Subcutaneous abdominal adipose tissue (tissue), 5 donors: ENCODE measurements around the gene AHI1.

Experiments used
- H3K27ac ChIP-seq: one replicate; pipeline ENCODE4 v1.7.0; 2013; ENCODE audit warnings: low read depth, mild to moderate bottlenecking, inconsistent platforms, low read length, moderate library complexity
- H3K27me3 ChIP-seq, 5 donors: one replicate each; pipeline ENCODE4 v1.7.0; 2013; ENCODE audit warnings: low read length in 5 of 5, inconsistent platforms in 1 of 5; ENCODE audit not compliant: control insufficient read depth in 5 of 5, insufficient read depth in 4 of 5
- H3K36me3 ChIP-seq, 5 donors: one replicate each; pipeline ENCODE4 v1.7.0; 2013; ENCODE audit warnings: low read length in 5 of 5; ENCODE audit not compliant: control insufficient read depth in 5 of 5, insufficient read depth in 5 of 5
- H3K4me1 ChIP-seq, 5 donors: one replicate each; pipeline ENCODE4 v1.7.0; 2013; ENCODE audit warnings: low read length in 5 of 5, mild to moderate bottlenecking in 3 of 5, moderate library complexity in 1 of 5; ENCODE audit not compliant: control insufficient read depth in 5 of 5, insufficient read depth in 5 of 5
- H3K4me3 ChIP-seq, 5 donors: one replicate each; pipeline ENCODE4 v1.7.0; 2013; ENCODE audit warnings: low read length in 5 of 5, low read depth in 1 of 5
- H3K9ac ChIP-seq, 5 donors: one replicate each; pipeline ENCODE4 v1.7.0; 2013; ENCODE audit warnings: low read length in 5 of 5, mild to moderate bottlenecking in 4 of 5, moderate library complexity in 3 of 5
- H3K9me3 ChIP-seq, 5 donors: one replicate each; pipeline ENCODE4 v1.7.0; 2013; ENCODE audit warnings: low read length in 5 of 5; ENCODE audit not compliant: control insufficient read depth in 5 of 5
- donor health status: healthy.
- donor health status: healthy.
- donor health status: healthy.
- donor health status: healthy.
- donor health status: healthy.

The AHI1 gene

DNA sequence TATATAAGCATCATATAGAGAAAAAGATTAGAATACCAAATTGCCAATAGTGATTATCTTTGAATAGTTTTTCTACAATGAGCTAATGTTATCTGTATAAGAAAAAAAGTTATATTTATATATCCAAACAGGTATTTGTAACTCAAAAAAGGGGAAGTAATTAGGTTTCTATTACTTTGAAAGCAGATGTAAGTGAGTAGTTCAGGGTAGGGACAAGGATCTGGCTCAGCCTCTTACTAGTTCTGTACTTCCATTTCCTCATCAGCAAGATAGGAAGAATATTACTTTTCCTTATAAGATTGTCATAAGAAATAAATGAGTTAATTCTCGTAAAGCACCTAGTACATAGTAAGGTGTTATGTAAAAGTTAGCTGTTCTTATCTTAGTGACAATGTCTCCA is 32.2 kb downstream of the AHI1 start:
- H3K4me1 ChIP-seq, result no peaks in the 10 kb centered on the region
- no peak overlapping the region for H3K9ac ChIP-seq
- no peak overlapping the region for H3K27ac ChIP-seq
- peaks cover 14 to 34% (median 19%) of the 10 kb centered on the region in 5 donors for H3K36me3 ChIP-seq
- no peaks in the 10 kb centered on the region for H3K9me3 ChIP-seq
- no peaks in the 10 kb centered on the region for H3K27me3 ChIP-seq
- H3K4me3 ChIP-seq, result no peak overlapping the region

- Histone ChIP-seq H3K36me3 (peaks cover 14 to 34% (median 19%) of the 10 kb centered on the region in 5 donors), H3K9ac (no peak overlapping the region), H3K4me3 (no peak overlapping the region), H3K4me1 (no peaks in the 10 kb centered on the region), H3K9me3 (no peaks in the 10 kb centered on the region), H3K27ac (no peak overlapping the region), H3K27me3 (no peaks in the 10 kb centered on the region)
Measured at GRCh38 chr6:135464634-135465033, 32.9 kb downstream of the AHI1 start.

DNA sequence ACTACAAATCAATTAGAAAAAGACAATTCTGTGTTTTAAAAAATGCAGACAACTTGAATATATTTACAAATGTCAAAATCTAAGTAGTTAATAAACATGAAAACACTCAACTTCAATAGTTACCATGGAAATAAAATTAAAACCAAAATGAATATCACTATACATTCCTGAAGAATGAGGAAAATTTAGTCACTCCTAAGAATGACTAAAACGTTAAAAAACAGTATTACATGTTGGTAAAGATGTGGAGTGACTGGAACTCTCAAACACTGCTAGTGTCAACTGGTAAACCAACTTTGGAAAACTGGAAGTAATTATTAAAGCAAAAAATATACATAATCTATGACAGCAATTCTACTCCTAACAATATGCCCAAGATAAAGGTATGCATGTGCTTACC is 36.3 kb downstream of the AHI1 start:
- Histone ChIP-seq H3K27me3 (no peaks in the 10 kb centered on the region), H3K4me1 (peaks cover 0 to 6% (median 0%) of the 10 kb centered on the region in 5 donors), H3K9ac (no peak overlapping the region), H3K36me3 (peaks cover 14 to 30% (median 19%) of the 10 kb centered on the region in 5 donors), H3K27ac (no peak overlapping the region), H3K4me3 (no peak overlapping the region), H3K9me3 (no peaks in the 10 kb centered on the region)

DNA sequence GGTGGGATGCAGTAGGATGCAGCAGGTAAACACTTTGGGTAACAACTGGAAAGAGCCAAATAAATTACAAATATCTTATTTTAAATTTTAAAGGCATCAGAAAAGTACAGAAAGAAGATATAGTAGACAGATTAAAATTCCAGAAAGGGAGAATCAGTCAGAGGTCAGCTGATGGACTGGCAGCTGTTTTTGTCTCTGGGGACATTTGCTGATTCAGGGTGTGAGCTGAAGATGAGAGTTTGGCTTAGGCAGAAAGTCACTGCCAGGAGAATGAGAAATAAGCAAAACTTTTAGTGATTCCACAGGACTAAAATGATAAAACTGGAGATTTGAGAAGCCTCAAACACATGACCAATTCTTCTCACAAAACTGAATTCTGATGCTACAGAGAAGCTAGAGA is 39.5 kb downstream of the AHI1 start:
- no peaks in the 10 kb centered on the region for H3K27me3 ChIP-seq
- peak overlapping the region in 1 of 5 donors; percentile 10 for H3K9ac ChIP-seq
- H3K36me3 ChIP-seq, result peaks cover 0 to 20% (median 5%) of the 10 kb centered on the region in 5 donors
- H3K4me1 ChIP-seq, result peaks cover 0 to 6% (median 0%) of the 10 kb centered on the region in 5 donors
- peak overlapping the region; percentile 9 for H3K27ac ChIP-seq
- no peak overlapping the region for H3K4me3 ChIP-seq
- H3K9me3 ChIP-seq, result no peaks in the 10 kb centered on the region

GRCh38 chr6:135451617-135452190 is 45.8 kb downstream of the AHI1 start:
- Histone ChIP-seq H3K36me3 (peaks cover 0 to 41% (median 6%) of the 10 kb centered on the region in 5 donors), H3K27ac (no peak overlapping the region), H3K4me3 (no peak overlapping the region), H3K9me3 (no peaks in the 10 kb centered on the region), H3K4me1 (no peaks in the 10 kb centered on the region), H3K9ac (no peak overlapping the region), H3K27me3 (no peaks in the 10 kb centered on the region)

GRCh38 chr6:135449246-135449645 is 48.3 kb downstream of the AHI1 start:
- Histone ChIP-seq H3K4me3 (no peak overlapping the region), H3K27ac (no peak overlapping the region), H3K27me3 (no peaks in the 10 kb centered on the region), H3K4me1 (no peaks in the 10 kb centered on the region), H3K9ac (no peak overlapping the region), H3K36me3 (peaks cover 0 to 40% (median 10%) of the 10 kb centered on the region in 5 donors), H3K9me3 (no peaks in the 10 kb centered on the region)

DNA sequence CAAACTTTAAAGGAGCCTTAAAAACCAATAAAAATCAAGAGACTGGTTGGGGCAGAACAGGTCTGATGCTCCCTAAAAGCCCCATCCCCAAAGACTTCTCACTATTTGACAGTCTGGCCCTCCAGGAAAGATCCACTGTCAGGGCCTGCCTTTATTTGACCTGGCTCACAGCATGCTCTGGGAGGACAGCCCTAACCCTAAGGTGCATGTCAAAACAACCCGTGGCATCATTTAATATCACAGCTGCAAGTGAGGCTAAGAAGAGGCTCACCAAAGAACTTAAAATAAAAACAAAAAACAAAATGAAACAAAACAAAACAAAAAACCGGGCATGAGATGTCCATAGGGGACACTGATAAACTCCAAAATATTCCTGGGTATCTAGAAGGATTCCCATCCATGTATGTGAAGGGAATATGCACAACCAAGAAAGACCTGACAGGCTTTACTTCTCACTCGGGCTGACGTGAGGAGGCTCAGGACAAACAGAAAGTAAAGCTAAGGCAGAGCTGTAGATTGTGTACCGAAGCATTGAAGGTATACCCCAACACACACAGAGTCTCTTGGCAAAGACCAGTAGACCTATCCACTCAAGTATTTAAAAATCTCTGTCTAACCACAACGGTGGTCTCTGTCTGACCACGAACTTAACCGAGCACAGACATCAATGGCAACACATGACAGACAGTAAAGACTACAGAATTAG is 57.3 kb downstream of the AHI1 start:
- Histone ChIP-seq H3K36me3 (peaks cover 14 to 50% (median 24%) of the 10 kb centered on the region in 5 donors), H3K9ac (no peak overlapping the region), H3K9me3 (no peaks in the 10 kb centered on the region), H3K27ac (no peak overlapping the region), H3K4me3 (no peak overlapping the region), H3K27me3 (no peaks in the 10 kb centered on the region), H3K4me1 (no peaks in the 10 kb centered on the region)

DNA sequence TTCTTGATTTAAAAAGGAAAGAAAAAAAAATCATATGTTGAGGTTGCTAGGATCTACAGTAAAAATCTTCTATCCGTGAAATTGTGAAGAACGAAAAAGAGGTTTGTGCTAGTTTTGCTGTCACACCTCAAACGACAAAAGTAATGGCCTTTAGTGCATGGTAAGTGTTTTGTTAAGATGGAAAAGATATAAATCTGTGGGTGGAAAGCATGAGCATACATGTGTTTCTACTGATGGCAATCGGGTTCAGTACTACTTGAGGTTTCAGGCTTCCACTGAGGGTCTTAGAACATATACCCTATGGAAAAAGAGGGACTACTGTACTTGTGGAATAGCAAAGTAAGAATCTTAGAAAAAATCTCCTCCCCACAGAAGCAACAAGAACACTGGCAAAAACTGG is 58.0 kb downstream of the AHI1 start:
- Histone ChIP-seq H3K4me1 (no peaks in the 10 kb centered on the region), H3K9ac (no peak overlapping the region), H3K27ac (no peak overlapping the region), H3K36me3 (peaks cover 14 to 57% (median 28%) of the 10 kb centered on the region in 5 donors), H3K27me3 (no peaks in the 10 kb centered on the region), H3K4me3 (no peak overlapping the region), H3K9me3 (no peaks in the 10 kb centered on the region)

DNA sequence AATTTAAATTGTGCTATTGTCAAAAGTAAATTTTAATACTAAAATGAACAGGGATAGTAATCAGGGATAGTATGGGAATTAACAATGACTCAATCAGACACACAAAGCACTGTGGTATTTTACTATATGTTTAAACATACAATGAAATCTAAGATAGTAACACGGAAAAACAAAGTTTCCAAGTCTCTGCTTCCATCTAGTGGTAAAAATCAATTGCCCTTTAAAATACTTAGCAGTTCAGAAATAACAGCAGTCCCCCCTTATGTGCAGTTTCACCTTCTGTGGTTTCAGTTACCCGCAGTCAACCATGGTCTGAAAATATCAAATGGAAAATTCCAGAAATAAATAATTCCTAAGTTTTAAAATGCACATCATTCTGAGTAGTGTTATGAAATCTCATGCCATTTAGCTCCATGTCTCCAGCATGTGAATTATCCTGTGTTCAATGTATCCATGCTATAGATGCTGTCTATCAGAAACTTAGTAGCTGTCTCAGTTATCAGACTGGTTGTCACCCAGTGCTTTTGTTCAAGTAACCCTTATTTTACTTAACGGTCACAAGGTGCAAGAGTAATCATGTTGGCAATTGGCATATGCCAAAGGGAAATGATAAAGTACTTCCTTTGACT is 58.5 kb downstream of the AHI1 start:
- Histone ChIP-seq H3K4me3 (no peak overlapping the region), H3K4me1 (no peaks in the 10 kb centered on the region), H3K9me3 (no peaks in the 10 kb centered on the region), H3K9ac (no peak overlapping the region), H3K27me3 (no peaks in the 10 kb centered on the region), H3K27ac (no peak overlapping the region), H3K36me3 (peaks cover 14 to 58% (median 24%) of the 10 kb centered on the region in 5 donors)

DNA sequence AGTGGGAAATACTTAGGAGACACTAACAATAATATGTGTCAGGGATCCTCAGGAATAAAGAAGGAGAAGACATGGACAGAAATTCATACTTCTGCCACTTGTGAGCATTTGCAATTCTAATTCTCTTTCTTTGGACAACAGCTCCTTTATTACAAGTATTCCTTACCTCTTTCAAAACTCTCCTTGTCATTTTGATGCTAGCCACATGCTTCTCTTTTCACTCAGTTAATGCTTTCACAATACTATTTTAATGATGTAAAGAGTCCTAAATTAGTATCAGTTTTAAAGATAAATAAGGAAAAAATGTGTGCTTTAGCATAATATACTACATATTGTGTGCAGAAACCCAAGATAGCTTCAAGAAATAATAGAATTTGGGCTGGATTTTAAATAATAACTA is 62.5 kb downstream of the AHI1 start:
- H3K4me3 ChIP-seq, result no peak overlapping the region
- H3K27ac ChIP-seq, result no peak overlapping the region
- no peak overlapping the region for H3K9ac ChIP-seq
- peaks cover 10 to 58% (median 21%) of the 10 kb centered on the region in 5 donors for H3K36me3 ChIP-seq
- H3K27me3 ChIP-seq, result no peaks in the 10 kb centered on the region
- no peaks in the 10 kb centered on the region for H3K9me3 ChIP-seq
- H3K4me1 ChIP-seq, result no peaks in the 10 kb centered on the region
